ENCODE data around the gene SCUBE1. TPM values are rescaled to one million over a fixed set of nuclear protein-coding genes. Genes with fewer than 3 reads are reported as not detected.

Gene SCUBE1
- total RNA-seq, 4 donors from 2014 or later, result 33.3 to 109 (median 66.3) TPM

- no peaks in the 10 kb centered on the region for H3K36me3 ChIP-seq
- intact Hi-C loops (cut with DNase I), result no loop called here
- no peak overlapping the region for H3K27ac ChIP-seq (replicated peaks in 1 of 4)
- peaks cover 0 to 28% (median 6%) of the 10 kb centered on the region in 4 donors for H3K4me1 ChIP-seq
- WGBS, result 79% methylated on average over 10 of the region's 13 CpGs
- no peak overlapping the region for H3K4me3 ChIP-seq
- DNase-seq (ENCODE audit: extremely low spot score), result no peak
- no peak for TF ChIP-seq EP300 (IDR thresholded peaks at IDR 0.05)
- TF ChIP-seq CTCF (IDR thresholded peaks at IDR 0.05), result no peak
- no peaks in the 10 kb centered on the region for H3K9me3 ChIP-seq
- peaks cover 0 to 2% (median 0%) of the 10 kb centered on the region in 4 donors for H3K27me3 ChIP-seq
Measured at GRCh38 chr22:43277987-43278601, 65.1 kb downstream of the SCUBE1 start.

GRCh38 chr22:43277091-43277490 is 66.1 kb downstream of the SCUBE1 start:
- intact Hi-C loops (cut with DNase I), result no loop called here
- DNase-seq (ENCODE audit: extremely low spot score), result no peak
- H3K27me3 ChIP-seq, result peaks cover 0 to 11% (median 0%) of the 10 kb centered on the region in 4 donors
- peaks cover 0 to 28% (median 6%) of the 10 kb centered on the region in 4 donors for H3K4me1 ChIP-seq
- H3K9me3 ChIP-seq, result no peaks in the 10 kb centered on the region
- TF ChIP-seq CTCF (IDR thresholded peaks at IDR 0.05), result no peak
- no peak for TF ChIP-seq EP300 (IDR thresholded peaks at IDR 0.05)
- TF ChIP-seq POLR2AphosphoS5 (IDR thresholded peaks at IDR 0.05), result no peak
- TF ChIP-seq POLR2A (IDR thresholded peaks at IDR 0.05; ENCODE audit: low read depth), result no peak
- H3K36me3 ChIP-seq, result no peaks in the 10 kb centered on the region
- no peak overlapping the region for H3K4me3 ChIP-seq
- H3K27ac ChIP-seq (replicated peaks in 1 of 4), result no peak overlapping the region
- WGBS, result 95% methylated on average over 10 of the region's 10 CpGs

GRCh38 chr22:43276321-43276720 is 66.9 kb downstream of the SCUBE1 start:
- no peak for DNase-seq (ENCODE audit: extremely low spot score)
- no peak for TF ChIP-seq POLR2A (IDR thresholded peaks at IDR 0.05; ENCODE audit: low read depth)
- no peak for TF ChIP-seq POLR2AphosphoS5 (IDR thresholded peaks at IDR 0.05)
- no peak for TF ChIP-seq CTCF (IDR thresholded peaks at IDR 0.05)
- TF ChIP-seq EP300 (IDR thresholded peaks at IDR 0.05), result no peak
- Histone ChIP-seq H3K36me3 (no peaks in the 10 kb centered on the region), H3K27ac (replicated peaks in 1 of 4) (no peak overlapping the region), H3K9me3 (no peaks in the 10 kb centered on the region), H3K4me1 (peaks cover 0 to 28% (median 6%) of the 10 kb centered on the region in 4 donors), H3K4me3 (no peak overlapping the region), H3K27me3 (peaks cover 0 to 11% (median 0%) of the 10 kb centered on the region in 4 donors)
- intact Hi-C loops (cut with DNase I), result no loop called here
- 88% methylated on average over 12 of the region's 12 CpGs for WGBS

- H3K9me3 ChIP-seq, result no peaks in the 10 kb centered on the region
- H3K27ac ChIP-seq (replicated peaks in 1 of 4), result no peak overlapping the region
- 76% methylated on average over 19 of the region's 19 CpGs for WGBS
- no peaks in the 10 kb centered on the region for H3K36me3 ChIP-seq
- intact Hi-C loops (cut with DNase I), result loop anchor here (2.0 kb wide), 1 partner anchor 109 kb away; no protein-coding TSS in a partner anchor
- DNase-seq (ENCODE audit: extremely low spot score), result no peak
- H3K4me3 ChIP-seq, result no peak overlapping the region
- H3K27me3 ChIP-seq, result peaks cover 0 to 11% (median 0%) of the 10 kb centered on the region in 4 donors
- TF ChIP-seq CTCF (IDR thresholded peaks at IDR 0.05), result no peak
- no peak for TF ChIP-seq EP300 (IDR thresholded peaks at IDR 0.05)
- no peak for TF ChIP-seq POLR2A (IDR thresholded peaks at IDR 0.05; ENCODE audit: low read depth)
- TF ChIP-seq POLR2AphosphoS5 (IDR thresholded peaks at IDR 0.05), result no peak
- H3K4me1 ChIP-seq, result peaks cover 0 to 28% (median 6%) of the 10 kb centered on the region in 4 donors
Measured at GRCh38 chr22:43275545-43276317, 67.4 kb downstream of the SCUBE1 start.
